ENCODE data around the gene DHX8.

GRCh38 chr17:43548689-43549379 is 65.1 kb downstream of the DHX8 start:
- TF ChIP-seq CTCF (IDR thresholded peaks at IDR 0.05) (no peak), POLR2A (IDR thresholded peaks at IDR 0.05) (no peak)

Measured in thyroid gland (tissue), 4 donors.